WTC11 (cell line): ENCODE data around the gene UBL7. TPM values are rescaled to one million over a fixed set of nuclear protein-coding genes. Genes with fewer than 3 reads are reported as not detected.

ENCODE experiments used
- ATAC-seq: fragments of 200-7000 bp; cut with Tn5 transposase; 2 replicates; pipeline ENCODE4 v1.10.0; 2021; ENCODE audit warnings: mild to moderate bottlenecking, moderate library complexity
- CTCF ChIA-PET: fragments of 300-600 bp; sonication (Branson Sonifier 250); formaldehyde crosslinking; loops from one replicate; lab custom pipeline; 2021; ENCODE audit warnings: antibody characterized with exemption; lab: Charles Lee
- POLR2A ChIA-PET: fragments of 350-600 bp; sonication (Branson Sonifier 250); formaldehyde crosslinking; loops from one replicate; lab custom pipeline; 2021; ENCODE audit warnings: antibody characterized with exemption; lab: Charles Lee
- DNase-seq: peaks from one replicate; pipeline ENCODE4 v3.0.0; 2021; ENCODE audit warnings: low spot score
- H3K27ac Mint-ChIP-seq: 2 replicates; pipeline ENCODE4 v1.8.0; 2021; ENCODE audit warnings: mixed read lengths
- H3K27me3 Mint-ChIP-seq: 2 replicates; pipeline ENCODE4 v1.8.0; 2021; ENCODE audit warnings: low read depth, mild to moderate bottlenecking, moderate library complexity, mixed read lengths
- H3K36me3 Mint-ChIP-seq: 2 replicates; pipeline ENCODE4 v1.8.0; 2021; ENCODE audit warnings: mixed read lengths
- H3K4me1 Mint-ChIP-seq: 2 replicates; pipeline ENCODE4 v1.8.0; 2022; ENCODE audit warnings: mixed read lengths
- H3K4me3 Mint-ChIP-seq: 2 replicates; pipeline ENCODE4 v1.8.0; 2021; ENCODE audit warnings: mild to moderate bottlenecking, moderate library complexity, mixed read lengths
- H3K9me3 Mint-ChIP-seq: 2 replicates; pipeline ENCODE4 v1.8.0; 2021; ENCODE audit warnings: mixed read lengths
- AFF4 ChIP-seq: sonication (generic); formaldehyde crosslinking; IDR thresholded peaks from 2 replicates; pipeline ENCODE4 v1.8.1; 2023; ENCODE audit warnings: mild to moderate bottlenecking, missing genetic modification reagents, borderline replicate concordance
- CREB1 ChIP-seq: sonication (generic); formaldehyde crosslinking; IDR thresholded peaks from 2 replicates; pipeline ENCODE4 v1.8.0; 2023; ENCODE audit warnings: mild to moderate bottlenecking, missing genetic modification reagents
- CREM ChIP-seq: sonication (generic); formaldehyde crosslinking; IDR thresholded peaks from 2 replicates; pipeline ENCODE4 v1.8.1; 2022; ENCODE audit warnings: mild to moderate bottlenecking, missing genetic modification reagents, moderate library complexity
- FOXP1 ChIP-seq: sonication (generic); formaldehyde crosslinking; IDR thresholded peaks from 2 replicates; pipeline ENCODE4 v1.8.0; 2022; ENCODE audit warnings: missing genetic modification reagents, mild to moderate bottlenecking, moderate library complexity, borderline replicate concordance
- HMGXB4 ChIP-seq: sonication (generic); formaldehyde crosslinking; IDR thresholded peaks from 2 replicates; pipeline ENCODE4 v1.8.1; 2023; ENCODE audit warnings: mild to moderate bottlenecking, moderate library complexity, missing genetic modification reagents
- JUN ChIP-seq: sonication (generic); formaldehyde crosslinking; IDR thresholded peaks from 2 replicates; pipeline ENCODE4 v1.8.0; 2023; ENCODE audit warnings: mild to moderate bottlenecking, missing genetic modification reagents
- KAT7 ChIP-seq: sonication (generic); formaldehyde crosslinking; IDR thresholded peaks from 2 replicates; pipeline ENCODE4 v1.8.1; 2023; ENCODE audit warnings: missing genetic modification reagents, mild to moderate bottlenecking, borderline replicate concordance
- MYBL2 ChIP-seq: sonication (generic); formaldehyde crosslinking; IDR thresholded peaks from 2 replicates; pipeline ENCODE4 v1.8.1; 2023; ENCODE audit warnings: mild to moderate bottlenecking, moderate library complexity, missing genetic modification reagents
- NR1H2 ChIP-seq: sonication (generic); formaldehyde crosslinking; IDR thresholded peaks from 2 replicates; pipeline ENCODE4 v1.9.0; 2021; ENCODE audit warnings: mild to moderate bottlenecking, moderate library complexity, missing genetic modification reagents
- STAT6 ChIP-seq: sonication (generic); formaldehyde crosslinking; conservative IDR thresholded peaks from 2 replicates; pipeline ENCODE4 v1.8.1; 2023; ENCODE audit warnings: mild to moderate bottlenecking, low read depth, missing genetic modification reagents, moderate library complexity
- ZMAT4 ChIP-seq: fragments of 250-450 bp; sonication (Bioruptor Pico); IDR thresholded peaks from 2 replicates; pipeline ENCODE4 v1.9.0; 2021; ENCODE audit warnings: mild to moderate bottlenecking
- ZNF423 ChIP-seq: fragments of 250-450 bp; sonication (Bioruptor Pico); IDR thresholded peaks from 2 replicates; pipeline ENCODE4 v2.1.2; 2022; ENCODE audit warnings: mild to moderate bottlenecking, moderate library complexity
- total RNA-seq: library from RNA; stranded (reverse); gene quantifications from 3 replicates; pipeline ENCODE4 v1.2.3, GENCODE V29; 2021
- TF ChIP-seq, protein P1 (sequence below): sonication (generic); formaldehyde crosslinking; IDR thresholded peaks from 2 replicates; pipeline ENCODE4 v1.8.0; 2023; ENCODE audit warnings: missing genetic modification reagents, mild to moderate bottlenecking, borderline replicate concordance

The UBL7 gene
- total RNA-seq, 1 experiment from 2014 or later, result 70.1 TPM

GRCh38 chr15:74445816-74446763 lies 14.9 kb downstream of the UBL7 start (continued):
- TF ChIP-seq STAT6 (CRISPR knock-in tag), result no peak
- no peak for TF ChIP-seq CREM (CRISPR knock-in tag)
- no peak for TF ChIP-seq NR1H2
- TF ChIP-seq JUN (CRISPR knock-in tag), result no peak

DNA sequence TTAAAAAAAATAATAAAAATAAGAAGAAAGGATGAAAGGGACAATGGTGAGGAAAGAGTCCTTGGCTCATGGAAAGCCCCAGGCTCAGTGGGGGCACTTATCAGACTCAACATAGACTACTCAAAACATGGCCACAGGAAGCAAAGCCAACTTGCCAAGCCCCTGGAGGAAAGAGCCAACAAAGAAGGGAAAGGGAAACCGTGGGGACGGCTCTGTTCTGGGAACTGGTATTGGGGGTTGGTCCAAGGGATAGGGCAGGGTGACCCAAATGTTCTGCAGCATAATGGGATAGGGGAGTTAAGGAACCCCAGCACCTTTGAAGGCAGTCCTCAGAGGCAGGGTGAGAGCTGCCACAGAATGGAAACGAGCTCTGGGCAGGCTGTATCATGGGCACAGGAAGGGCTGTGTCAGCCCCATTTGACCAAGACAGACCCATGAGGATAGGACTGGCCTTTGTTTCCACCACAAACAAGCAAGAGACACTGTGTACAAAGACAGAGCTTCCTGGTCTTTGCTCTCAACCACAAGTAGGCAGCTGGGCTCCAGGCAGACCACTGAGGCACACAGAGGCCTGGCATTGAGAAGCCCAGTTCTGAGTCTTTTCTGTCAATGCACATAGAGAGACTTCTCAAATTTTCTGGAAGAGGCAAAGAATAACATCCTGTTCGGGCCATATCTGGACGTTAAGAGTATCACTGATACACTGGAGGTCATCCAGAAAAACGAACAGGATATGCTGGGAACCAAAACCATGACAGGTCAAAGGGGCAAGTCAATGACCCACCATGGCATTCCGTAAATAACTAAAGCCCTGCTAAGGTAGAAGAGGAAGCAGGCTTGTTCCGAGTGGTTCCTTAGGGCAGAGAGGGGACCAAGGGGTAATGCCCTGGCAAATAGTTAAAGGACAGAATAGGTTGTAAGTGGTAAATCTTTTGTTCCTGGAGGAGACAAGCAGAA lies 16.6 kb downstream of the UBL7 start:
- no peak overlapping the region for H3K27ac Mint-ChIP-seq
- no peak for ATAC-seq
- TF ChIP-seq, protein P1, sequence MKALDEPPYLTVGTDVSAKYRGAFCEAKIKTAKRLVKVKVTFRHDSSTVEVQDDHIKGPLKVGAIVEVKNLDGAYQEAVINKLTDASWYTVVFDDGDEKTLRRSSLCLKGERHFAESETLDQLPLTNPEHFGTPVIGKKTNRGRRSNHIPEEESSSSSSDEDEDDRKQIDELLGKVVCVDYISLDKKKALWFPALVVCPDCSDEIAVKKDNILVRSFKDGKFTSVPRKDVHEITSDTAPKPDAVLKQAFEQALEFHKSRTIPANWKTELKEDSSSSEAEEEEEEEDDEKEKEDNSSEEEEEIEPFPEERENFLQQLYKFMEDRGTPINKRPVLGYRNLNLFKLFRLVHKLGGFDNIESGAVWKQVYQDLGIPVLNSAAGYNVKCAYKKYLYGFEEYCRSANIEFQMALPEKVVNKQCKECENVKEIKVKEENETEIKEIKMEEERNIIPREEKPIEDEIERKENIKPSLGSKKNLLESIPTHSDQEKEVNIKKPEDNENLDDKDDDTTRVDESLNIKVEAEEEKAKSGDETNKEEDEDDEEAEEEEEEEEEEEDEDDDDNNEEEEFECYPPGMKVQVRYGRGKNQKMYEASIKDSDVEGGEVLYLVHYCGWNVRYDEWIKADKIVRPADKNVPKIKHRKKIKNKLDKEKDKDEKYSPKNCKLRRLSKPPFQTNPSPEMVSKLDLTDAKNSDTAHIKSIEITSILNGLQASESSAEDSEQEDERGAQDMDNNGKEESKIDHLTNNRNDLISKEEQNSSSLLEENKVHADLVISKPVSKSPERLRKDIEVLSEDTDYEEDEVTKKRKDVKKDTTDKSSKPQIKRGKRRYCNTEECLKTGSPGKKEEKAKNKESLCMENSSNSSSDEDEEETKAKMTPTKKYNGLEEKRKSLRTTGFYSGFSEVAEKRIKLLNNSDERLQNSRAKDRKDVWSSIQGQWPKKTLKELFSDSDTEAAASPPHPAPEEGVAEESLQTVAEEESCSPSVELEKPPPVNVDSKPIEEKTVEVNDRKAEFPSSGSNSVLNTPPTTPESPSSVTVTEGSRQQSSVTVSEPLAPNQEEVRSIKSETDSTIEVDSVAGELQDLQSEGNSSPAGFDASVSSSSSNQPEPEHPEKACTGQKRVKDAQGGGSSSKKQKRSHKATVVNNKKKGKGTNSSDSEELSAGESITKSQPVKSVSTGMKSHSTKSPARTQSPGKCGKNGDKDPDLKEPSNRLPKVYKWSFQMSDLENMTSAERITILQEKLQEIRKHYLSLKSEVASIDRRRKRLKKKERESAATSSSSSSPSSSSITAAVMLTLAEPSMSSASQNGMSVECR (CRISPR knock-in tag), result no peak
- TF ChIP-seq KAT7 (CRISPR knock-in tag) (no peak), HMGXB4 (CRISPR knock-in tag) (no peak), ZMAT4 (CRISPR knock-in tag) (no peak), MYBL2 (CRISPR knock-in tag) (no peak), ZNF423 (CRISPR knock-in tag) (no peak), FOXP1 (CRISPR knock-in tag) (no peak), CREB1 (no peak), AFF4 (no peak)
- TF ChIP-seq, all 79 proteins: peak for 0
- peaks cover 14% of the 10 kb centered on the region for H3K36me3 Mint-ChIP-seq
- no peak overlapping the region for H3K4me3 Mint-ChIP-seq
- POLR2A ChIA-PET, result interaction anchor here (1.1 kb wide), 1 partner anchor 18 kb away, joined by 3 read pairs; no protein-coding TSS in a partner anchor
- no peaks in the 10 kb centered on the region for H3K27me3 Mint-ChIP-seq
- H3K4me1 Mint-ChIP-seq, result peaks cover 15% of the 10 kb centered on the region
- no peaks in the 10 kb centered on the region for H3K9me3 Mint-ChIP-seq
- CTCF ChIA-PET, result interaction anchor here (3.5 to 11.8 kb wide), 2 partner anchors 59 to 62 kb away, joined by 21 to 136 read pairs; no protein-coding TSS in a partner anchor
- no peak for DNase-seq
